Measurements from ENCODE around the gene CMSS1. TPM values are rescaled to one million over a fixed set of nuclear protein-coding genes. Genes with fewer than 3 reads are reported as not detected.

The CMSS1 gene
- total RNA-seq, 4 donors from 2014 or later, result 1.8 to 41.2 (median 17.0) TPM

DNA sequence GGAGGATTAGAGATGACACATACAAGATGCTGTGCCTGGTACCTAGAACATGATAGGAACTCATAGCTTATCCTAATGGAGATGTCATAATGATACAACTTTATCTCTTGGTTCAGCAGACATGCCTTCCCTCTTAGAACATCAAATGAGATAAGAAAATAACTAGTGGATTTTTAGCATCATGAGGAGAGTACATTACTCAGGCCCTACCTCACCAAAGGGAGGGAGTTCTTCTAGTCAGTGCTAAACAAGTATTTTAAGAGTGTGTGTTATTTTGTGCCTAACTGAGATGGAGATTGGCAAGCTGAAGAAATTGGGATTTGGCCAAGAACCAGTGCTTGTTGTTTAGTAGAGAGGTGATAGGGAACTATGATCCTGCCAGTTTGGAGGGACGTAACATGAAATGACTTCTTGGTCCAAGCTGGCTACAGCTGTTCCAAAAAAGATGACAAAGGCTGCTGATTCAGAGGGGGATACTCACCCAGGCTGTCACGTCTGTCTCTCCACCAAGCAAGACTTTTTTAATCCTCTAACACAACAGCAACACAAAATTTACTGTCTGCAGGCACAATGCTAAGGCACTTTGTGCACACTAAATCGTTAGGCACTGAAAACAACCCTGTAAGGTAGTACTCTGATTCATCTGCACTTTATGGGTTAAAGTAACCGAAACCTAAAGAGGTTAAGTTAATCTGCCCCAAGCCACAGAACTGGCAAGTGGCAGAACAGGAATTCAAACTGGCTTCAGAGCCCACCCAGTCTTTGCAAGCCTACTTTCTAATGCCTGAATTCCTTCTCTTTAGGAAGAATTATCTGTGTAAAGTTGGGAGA is 126.5 kb downstream of the CMSS1 start:
- Histone ChIP-seq H3K4me3 (no peak overlapping the region), H3K4me1 (peaks cover 0 to 19% of the 10 kb centered on the region in 2 donors), H3K27ac (peak overlapping the region; percentile 47 to 58), H3K36me3 (no peaks in the 10 kb centered on the region), H3K9me3 (no peaks in the 10 kb centered on the region), H3K27me3 (no peaks in the 10 kb centered on the region)
- peak in 1 of 2 donors; percentile 34 for DNase-seq
- no peak for TF ChIP-seq POLR2A (IDR thresholded peaks at IDR 0.05)
- TF ChIP-seq, protein P1, sequence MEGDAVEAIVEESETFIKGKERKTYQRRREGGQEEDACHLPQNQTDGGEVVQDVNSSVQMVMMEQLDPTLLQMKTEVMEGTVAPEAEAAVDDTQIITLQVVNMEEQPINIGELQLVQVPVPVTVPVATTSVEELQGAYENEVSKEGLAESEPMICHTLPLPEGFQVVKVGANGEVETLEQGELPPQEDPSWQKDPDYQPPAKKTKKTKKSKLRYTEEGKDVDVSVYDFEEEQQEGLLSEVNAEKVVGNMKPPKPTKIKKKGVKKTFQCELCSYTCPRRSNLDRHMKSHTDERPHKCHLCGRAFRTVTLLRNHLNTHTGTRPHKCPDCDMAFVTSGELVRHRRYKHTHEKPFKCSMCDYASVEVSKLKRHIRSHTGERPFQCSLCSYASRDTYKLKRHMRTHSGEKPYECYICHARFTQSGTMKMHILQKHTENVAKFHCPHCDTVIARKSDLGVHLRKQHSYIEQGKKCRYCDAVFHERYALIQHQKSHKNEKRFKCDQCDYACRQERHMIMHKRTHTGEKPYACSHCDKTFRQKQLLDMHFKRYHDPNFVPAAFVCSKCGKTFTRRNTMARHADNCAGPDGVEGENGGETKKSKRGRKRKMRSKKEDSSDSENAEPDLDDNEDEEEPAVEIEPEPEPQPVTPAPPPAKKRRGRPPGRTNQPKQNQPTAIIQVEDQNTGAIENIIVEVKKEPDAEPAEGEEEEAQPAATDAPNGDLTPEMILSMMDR (IDR thresholded peaks at IDR 0.05), result no peak
- intact Hi-C loops (cut with DNase I; ENCODE audit: low total_unique reads), result no loop called here

DNA sequence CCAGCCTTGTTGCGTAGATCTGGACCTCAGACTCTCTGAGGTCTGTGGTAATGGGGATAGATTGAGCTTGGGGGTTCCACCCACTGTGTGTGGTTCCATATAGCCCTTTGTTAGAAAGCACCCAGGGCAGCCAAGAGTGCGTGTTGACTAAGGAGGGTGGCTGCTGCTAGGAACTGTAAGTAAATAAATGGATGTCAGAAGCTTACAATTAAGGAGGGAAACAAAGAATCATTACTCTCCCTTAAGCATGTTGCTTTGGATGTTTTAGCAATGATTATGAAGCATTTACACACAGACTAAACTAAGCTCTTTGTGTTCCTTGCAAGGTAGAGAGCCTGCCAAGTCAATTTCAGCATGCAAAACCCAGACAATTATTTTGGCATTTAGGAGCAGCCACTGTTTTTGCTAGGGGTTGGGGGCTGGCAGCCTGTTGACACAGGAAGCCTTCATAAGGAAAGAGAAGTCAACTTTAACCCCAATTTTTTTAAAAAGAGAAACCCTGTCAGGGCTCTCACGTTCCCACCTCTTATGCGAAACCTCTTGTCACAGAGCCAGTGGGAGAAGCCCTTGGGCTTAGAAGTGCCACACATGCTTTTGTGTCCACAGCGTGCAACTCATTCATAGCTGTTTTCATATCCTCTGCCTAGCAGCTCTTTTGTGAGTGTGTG is 127.8 kb downstream of the CMSS1 start:
- intact Hi-C loops (cut with DNase I; ENCODE audit: low total_unique reads), result no loop called here
- TF ChIP-seq, protein P1 (IDR thresholded peaks at IDR 0.05), result no peak
- no peak for TF ChIP-seq POLR2A (IDR thresholded peaks at IDR 0.05)
- Histone ChIP-seq H3K4me3 (no peak overlapping the region), H3K4me1 (peaks cover 0 to 15% of the 10 kb centered on the region in 2 donors), H3K36me3 (no peaks in the 10 kb centered on the region), H3K27me3 (no peaks in the 10 kb centered on the region), H3K27ac (peak overlapping the region; percentile 58 to 62), H3K9me3 (no peaks in the 10 kb centered on the region)
- no peak for DNase-seq

DNA sequence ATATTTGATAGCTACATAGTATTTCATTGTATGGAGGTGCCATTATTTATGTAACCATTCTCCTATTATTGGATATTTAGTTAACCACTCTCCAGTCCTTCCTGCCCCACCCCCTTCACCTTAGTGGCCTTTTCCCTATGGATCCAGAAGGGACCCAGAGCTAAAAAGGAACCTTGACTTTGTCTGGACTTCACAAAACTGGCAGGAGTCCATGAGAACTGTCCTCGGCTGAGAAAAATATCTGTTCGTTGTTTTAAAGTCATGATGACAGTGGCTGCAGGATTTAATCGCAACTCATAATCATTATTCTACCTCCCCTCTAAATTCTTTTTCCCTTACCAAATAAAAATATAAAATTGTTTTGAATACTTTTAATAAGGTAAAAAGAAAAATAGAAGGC is 129.7 kb downstream of the CMSS1 start:
- intact Hi-C loops (cut with DNase I; ENCODE audit: low total_unique reads), result no loop called here
- H3K27me3 ChIP-seq, result no peaks in the 10 kb centered on the region
- H3K27ac ChIP-seq, result peak overlapping the region; percentile 1 to 49
- H3K36me3 ChIP-seq, result no peaks in the 10 kb centered on the region
- no peak overlapping the region for H3K4me3 ChIP-seq
- no peaks in the 10 kb centered on the region for H3K9me3 ChIP-seq
- peaks cover 0 to 13% of the 10 kb centered on the region in 2 donors for H3K4me1 ChIP-seq
- no peak for DNase-seq
- TF ChIP-seq, protein P1 (IDR thresholded peaks at IDR 0.05), result no peak
- no peak for TF ChIP-seq POLR2A (IDR thresholded peaks at IDR 0.05)

- intact Hi-C loops (cut with DNase I; ENCODE audit: low total_unique reads), result no loop called here
- no peaks in the 10 kb centered on the region for H3K27me3 ChIP-seq
- H3K4me3 ChIP-seq, result no peak overlapping the region
- H3K9me3 ChIP-seq, result no peaks in the 10 kb centered on the region
- peaks cover 0 to 13% of the 10 kb centered on the region in 2 donors for H3K4me1 ChIP-seq
- DNase-seq, result no peak
- no peak for TF ChIP-seq POLR2A (IDR thresholded peaks at IDR 0.05)
- TF ChIP-seq, protein P1 (IDR thresholded peaks at IDR 0.05), result no peak
- no peaks in the 10 kb centered on the region for H3K36me3 ChIP-seq
- peak overlapping the region; percentile 53 to 62 for H3K27ac ChIP-seq
Measured at GRCh38 chr3:99948467-99949089, 130.9 kb downstream of the CMSS1 start.

All from uterus (tissue), 4 donors.